K562 (cell line): ENCODE data around the gene NOTO. TPM values are rescaled to one million over a fixed set of nuclear protein-coding genes. Genes with fewer than 3 reads are reported as not detected.

Source experiments
- ASH1L ChIP-seq: fragments of 450-650 bp; IDR thresholded peaks from 2 replicates; pipeline ENCODE4 v1.6.1; 2018; ENCODE audit warnings: borderline replicate concordance, mild to moderate bottlenecking, low read depth; ENCODE audit not compliant: partially characterized antibody
- BCLAF1 ChIP-seq, 2 experiments: fragments of 450-650 bp in 1 of 2; IDR thresholded peaks; 2 replicates each; pipeline ENCODE4 v1.6.1; 2011 to 2017; ENCODE audit warnings: low read depth in 2 of 2, antibody characterized with exemption in 1 of 2, borderline replicate concordance in 1 of 2, low read length in 1 of 2, mild to moderate bottlenecking in 1 of 2, mixed read lengths in 1 of 2; ENCODE audit not compliant: control insufficient read depth in 1 of 2
- CCAR2 ChIP-seq: fragments of 200-400 bp; formaldehyde crosslinking; IDR thresholded peaks from 2 replicates; pipeline ENCODE4 v1.6.1; 2017; ENCODE audit warnings: mild to moderate bottlenecking, low read depth, low read length
- E2F8 ChIP-seq: fragments of 450-650 bp; IDR thresholded peaks from 2 replicates; pipeline ENCODE4 v1.7.1; 2018; ENCODE audit warnings: mild to moderate bottlenecking, low read depth; ENCODE audit not compliant: partially characterized antibody
- GABPB2 ChIP-seq: fragments of 250-450 bp; sonication (Bioruptor Pico); conservative IDR thresholded peaks from 2 replicates; pipeline ENCODE4 v1.5.1; 2021; ENCODE audit warnings: mild to moderate bottlenecking
- KLF1 ChIP-seq: fragments of 450-650 bp; IDR thresholded peaks from 2 replicates; pipeline ENCODE4 v1.6.1; 2016; ENCODE audit warnings: missing genetic modification characterization, missing compliant biosample characterization
- L3MBTL2 ChIP-seq: fragments of 450-650 bp; IDR thresholded peaks from 2 replicates; pipeline ENCODE4 v1.6.1; 2016; ENCODE audit warnings: mild to moderate bottlenecking, moderate library complexity
- MAX ChIP-seq: sonication (generic); formaldehyde crosslinking; IDR thresholded peaks from 2 replicates; pipeline ENCODE4 v1.9.0; 2022; ENCODE audit warnings: mild to moderate bottlenecking, missing genetic modification reagents
- MIER1 ChIP-seq: fragments of 450-650 bp; IDR thresholded peaks from 2 replicates; pipeline ENCODE4 v1.6.1; 2016; ENCODE audit warnings: antibody characterized with exemption, mild to moderate bottlenecking, low read depth
- MYC ChIP-seq, 2 experiments: fragments of 250-450 bp in 1 of 2; sonication (Bioruptor Pico) in 1 of 2; IDR thresholded peaks; 2 replicates each; pipeline versions ENCODE4 v1.5.1 to v1.6.1; 2012 to 2021; ENCODE audit warnings: low read depth in 2 of 2, borderline replicate concordance in 1 of 2, improper control_type of control experiment in 1 of 2, low read length in 1 of 2, mild to moderate bottlenecking in 1 of 2, moderate library complexity in 1 of 2
- RCOR1 ChIP-seq, 2 experiments: IDR thresholded peaks; 2 replicates each; pipeline ENCODE4 v1.6.1; 2012; ENCODE audit warnings: low read depth in 2 of 2, low read length in 2 of 2, borderline replicate concordance in 1 of 2, improper control_type of control experiment in 1 of 2
- RFX7 ChIP-seq: fragments of 250-450 bp; sonication (Bioruptor Pico); IDR thresholded peaks from 2 replicates; pipeline ENCODE4 v1.5.1; 2021; ENCODE audit warnings: mild to moderate bottlenecking
- RNF219 ChIP-seq: fragments of 250-450 bp; sonication (Bioruptor Pico); IDR thresholded peaks from 2 replicates; pipeline ENCODE4 v1.5.0; 2022; ENCODE audit warnings: mild to moderate bottlenecking
- SP2 ChIP-seq: IDR thresholded peaks from 2 replicates; pipeline ENCODE4 v1.6.1; 2011; ENCODE audit warnings: mild to moderate bottlenecking, low read depth, low read length, moderate library complexity; ENCODE audit not compliant: poor library complexity, severe bottlenecking; ENCODE audit errors: extremely low read depth
- SRSF1 ChIP-seq: fragments of 200-400 bp; formaldehyde crosslinking; IDR thresholded peaks from 2 replicates; pipeline ENCODE4 v1.6.1; 2017; ENCODE audit warnings: mild to moderate bottlenecking, low read depth, low read length, moderate library complexity
- USF2 ChIP-seq: sonication (generic); formaldehyde crosslinking; IDR thresholded peaks from 2 replicates; pipeline ENCODE4 v1.5.0; 2020; ENCODE audit warnings: missing genetic modification reagents
- ZC3H8 ChIP-seq: fragments of 450-650 bp; IDR thresholded peaks from 2 replicates; pipeline ENCODE4 v1.6.1; 2017
- ZNF165 ChIP-seq: fragments of 250-450 bp; sonication (Bioruptor Pico); IDR thresholded peaks from 2 replicates; pipeline ENCODE4 v1.4.0; 2020; ENCODE audit warnings: borderline replicate concordance
- polyA plus RNA-seq, 8 experiments: library from polyadenylated mRNA; depleted of rRNA in 4 of 8; stranded (reverse) in 5 of 8; unstranded in 3 of 8; fragments of >200 nt; fragmentation: Nextera tagmentation in 2 of 8; fragmentation: Illumina TruSeq in 1 of 8; extraction: Ambion mirVana in 2 of 8; extraction: Trizol in 1 of 8; gene quantifications; 2 replicates each; pipeline versions ENCODE4 v1.2.1 to v1.2.3, GENCODE V29; 2011 to 2014; ENCODE audit warnings: inconsistent platforms in 1 of 8, missing spikeins in 1 of 8
- total RNA-seq, 7 experiments: library from RNA; depleted of rRNA in 6 of 7; stranded (reverse); fragments of >200 nt in 6 of 7; fragmentation: Illumina TruSeq in 2 of 7; extraction: Trizol in 2 of 7; gene quantifications; 2 replicates each; pipeline versions ENCODE4 v1.2.1 to v1.2.3, GENCODE V29; 2011 to 2021; ENCODE audit warnings: low replicate concordance in 1 of 7

The NOTO gene
- total and polyA plus RNA-seq, 9 of the 15 experiments (the other 6 are each of a cell fraction or from before 2014, with no cell fraction given) = not detected

GRCh38 chr2:73260338-73260984 lies 58.1 kb downstream of the NOTO start (continued):
- peak; percentile 87 for TF ChIP-seq MYC (IDR thresholded peaks at IDR 0.05; ENCODE audit: low read depth, low read length)
- no peak for TF ChIP-seq MYC (CRISPR knock-in tag; IDR thresholded peaks at IDR 0.05; ENCODE audit: borderline replicate concordance, low read depth)
- TF ChIP-seq E2F8 = no peak
- no peak for TF ChIP-seq SRSF1
- TF ChIP-seq GABPB2 (CRISPR knock-in tag) = no peak
- no peak for TF ChIP-seq ZC3H8
- no peak for TF ChIP-seq RFX7 (CRISPR knock-in tag)
- no peak for TF ChIP-seq ZNF165 (CRISPR knock-in tag)
- no peak for TF ChIP-seq CCAR2
- TF ChIP-seq MIER1 = no peak
- no peak for TF ChIP-seq BCLAF1 (IDR thresholded peaks at IDR 0.05; ENCODE audit: borderline replicate concordance in 1 of 2, control insufficient read depth in 1 of 2, low read depth in 2 of 2, low read length in 1 of 2)
- 0 out of 2 replicates have a peak, but pooled peaks have one; percentile 12 for TF ChIP-seq L3MBTL2
- no peak for TF ChIP-seq ASH1L
- TF ChIP-seq KLF1 (tag) = no peak
- TF ChIP-seq SP2 = no peak
- no peak for TF ChIP-seq RNF219 (CRISPR knock-in tag)
- peak in 1 of 2 experiments; percentile 66; a peak in 1 of 4 replicates for TF ChIP-seq RCOR1 (IDR thresholded peaks at IDR 0.05; ENCODE audit: borderline replicate concordance in 1 of 2, low read depth in 2 of 2, low read length in 2 of 2)
- peak; percentile 77 for TF ChIP-seq MAX (CRISPR knock-in tag)
- TF ChIP-seq USF2 (CRISPR knock-in tag) = peak; percentile 63
